GM19438 (cell line): ENCODE results near the gene TLX3.
"Not testable (repeated sequence)": the region's sequence is repeated elsewhere in the genome, so short reads cannot be mapped to it uniquely, and the experiment has no call there.

ENCODE experiments used
- ATAC-seq: cut with Tn5 transposase; IDR thresholded peaks from one replicate; pipeline ENCODE4 v1.9.1; 2021; ENCODE audit warnings: low read depth; ENCODE audit not compliant: unreplicated experiment

TLX3 gene

DNA sequence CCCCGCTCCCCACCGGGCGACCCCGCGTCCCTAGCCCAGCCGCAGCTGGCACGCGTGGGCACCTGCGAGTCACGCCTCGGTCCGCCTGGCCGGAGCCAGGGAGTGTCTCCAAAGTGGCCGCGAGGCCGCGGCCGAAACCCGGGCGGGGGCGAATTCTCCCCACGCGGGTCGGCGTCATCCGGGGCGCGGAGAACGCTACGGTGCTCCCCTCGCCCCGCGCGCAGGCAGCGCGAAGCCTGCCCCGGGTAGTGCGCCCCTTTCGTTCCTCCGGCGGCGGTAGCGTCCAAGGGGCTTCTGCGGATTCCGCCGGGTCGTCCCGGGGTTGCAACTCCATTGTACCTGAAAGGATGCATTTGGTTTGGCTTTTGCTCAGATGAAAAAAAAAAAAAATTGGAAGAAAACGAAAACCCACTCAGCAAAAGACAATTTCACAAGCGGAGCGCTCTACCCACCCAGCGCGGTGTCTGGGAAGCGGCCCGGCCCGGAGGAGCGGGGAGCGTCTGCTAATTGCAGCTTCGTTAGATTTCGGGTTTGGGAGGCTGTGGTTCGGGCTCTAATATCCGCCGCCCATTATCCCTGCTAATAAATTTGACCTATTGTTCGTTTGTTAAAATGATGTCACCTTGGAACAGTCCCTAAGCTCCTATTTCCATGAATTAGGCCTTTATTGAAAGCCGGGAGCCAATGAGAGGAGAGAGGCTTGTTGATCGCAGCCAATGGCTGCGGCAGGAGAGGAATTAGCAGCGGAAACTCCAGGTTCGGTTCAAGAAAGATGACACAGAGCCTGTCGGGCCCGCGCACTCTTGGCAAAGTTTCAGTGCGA, at the start of gene TLX3:
Gene TLX3, plus strand, starts transcription at position 796 of the 823 bp plus-strand sequence. CDS start 118 bp downstream, outside the sequence.
- no peak for ATAC-seq

DNA sequence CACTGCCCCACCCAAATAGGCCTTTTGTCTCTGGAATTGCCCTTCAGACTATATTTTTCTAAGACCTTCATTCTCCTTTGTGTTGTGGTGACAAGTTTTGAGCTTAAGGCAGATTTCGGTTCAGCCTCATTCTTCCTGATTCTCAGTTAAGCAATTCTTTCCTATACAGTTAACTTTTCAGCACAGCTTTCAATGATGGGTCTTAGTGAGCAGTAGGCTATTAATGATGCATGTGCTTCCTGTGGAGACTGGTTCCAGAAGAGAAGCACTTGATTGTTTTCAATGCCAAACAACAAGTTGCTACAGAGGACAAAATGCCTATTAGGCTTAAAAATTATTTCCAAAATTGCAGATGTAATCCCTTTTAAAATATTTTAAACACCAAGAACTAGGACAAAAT, 47.7 kb upstream of the TLX3 start:
- ATAC-seq, result no peak

DNA sequence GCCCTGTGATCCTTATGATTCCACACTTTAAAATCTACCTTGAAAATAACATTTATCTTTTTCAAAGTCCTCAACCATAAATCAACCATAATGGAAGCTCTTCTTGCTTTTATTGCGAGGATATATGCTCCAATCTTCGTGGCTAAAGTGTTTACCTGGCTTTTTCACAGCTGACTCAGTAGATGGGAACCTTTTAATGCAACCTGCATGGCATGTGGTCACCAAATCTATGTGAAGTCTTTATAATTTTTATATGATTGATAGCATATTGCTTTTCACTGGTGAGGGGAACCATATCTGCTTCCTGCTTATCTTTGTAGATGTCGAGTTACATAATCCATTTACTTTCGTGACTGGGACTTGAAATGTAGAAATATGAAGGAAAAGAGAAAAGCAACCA, 47.1 kb upstream of the TLX3 start:
- ATAC-seq, result no peak

GRCh38 chr5:171263181-171263580, 45.9 kb upstream of the TLX3 start:
- ATAC-seq, result no peak

GRCh38 chr5:171264843-171265242, 44.2 kb upstream of the TLX3 start:
- ATAC-seq, result no peak

GRCh38 chr5:171268700-171269620, 40.1 kb upstream of the TLX3 start:
- ATAC-seq, result no peak

GRCh38 chr5:171269717-171270116, 39.3 kb upstream of the TLX3 start:
- ATAC-seq, result no peak

DNA sequence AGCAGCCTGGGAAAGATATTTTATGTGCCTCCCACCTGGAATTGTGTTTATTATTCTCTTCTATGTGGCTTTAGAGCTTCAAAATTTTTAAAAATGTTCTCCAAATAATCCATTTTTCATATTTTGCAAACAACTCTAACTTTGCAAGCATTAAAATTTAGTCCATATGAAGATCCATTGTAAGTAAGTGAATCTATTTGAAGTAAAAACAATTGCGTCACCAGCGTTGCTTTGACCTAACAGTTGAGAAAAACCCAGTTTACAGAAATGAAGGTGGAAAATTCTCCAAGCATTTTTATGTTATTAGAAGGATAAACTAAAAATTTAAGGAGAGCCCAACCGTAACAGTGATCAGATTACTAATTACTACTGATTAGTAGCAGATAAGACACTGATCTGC, 38.9 kb upstream of the TLX3 start:
- ATAC-seq, result no peak

- no peak for ATAC-seq
Observed at GRCh38 chr5:171271798-171272197, 37.2 kb upstream of the TLX3 start.

GRCh38 chr5:171272996-171273970, 35.8 kb upstream of the TLX3 start:
- no peak for ATAC-seq

DNA sequence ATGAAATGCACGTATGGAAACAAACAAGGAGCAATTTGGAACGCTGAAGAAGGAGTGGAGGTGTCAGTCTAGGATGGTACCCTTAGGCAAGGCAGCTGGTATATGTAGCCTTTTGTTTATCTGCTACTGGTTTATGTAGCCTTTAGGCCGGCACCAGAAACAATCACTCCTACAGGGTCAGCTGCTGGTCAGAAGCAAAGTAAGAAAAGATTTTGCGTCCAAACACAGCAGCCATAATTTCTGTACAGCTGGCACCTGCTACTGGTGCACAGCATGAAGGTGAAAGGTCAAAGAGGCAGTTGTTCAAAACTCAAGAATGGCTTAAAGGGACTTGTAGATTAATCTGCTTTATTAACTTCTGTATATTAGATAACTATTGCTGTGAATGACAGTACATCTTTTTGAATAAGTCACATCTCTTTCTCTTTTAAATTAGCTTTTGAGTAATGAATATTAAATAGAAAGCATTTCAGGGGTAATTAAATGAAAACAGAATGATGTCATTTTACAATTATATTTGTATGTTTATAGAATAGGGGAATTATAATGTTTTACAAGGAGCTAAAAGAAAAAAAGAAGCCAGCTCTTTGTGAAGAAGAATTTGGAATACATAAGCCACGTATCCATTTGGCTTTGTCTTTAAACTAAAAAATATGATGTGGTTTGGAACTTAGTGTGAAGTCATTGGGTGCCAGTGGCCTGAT, 33.1 kb upstream of the TLX3 start:
- no peak for ATAC-seq

DNA sequence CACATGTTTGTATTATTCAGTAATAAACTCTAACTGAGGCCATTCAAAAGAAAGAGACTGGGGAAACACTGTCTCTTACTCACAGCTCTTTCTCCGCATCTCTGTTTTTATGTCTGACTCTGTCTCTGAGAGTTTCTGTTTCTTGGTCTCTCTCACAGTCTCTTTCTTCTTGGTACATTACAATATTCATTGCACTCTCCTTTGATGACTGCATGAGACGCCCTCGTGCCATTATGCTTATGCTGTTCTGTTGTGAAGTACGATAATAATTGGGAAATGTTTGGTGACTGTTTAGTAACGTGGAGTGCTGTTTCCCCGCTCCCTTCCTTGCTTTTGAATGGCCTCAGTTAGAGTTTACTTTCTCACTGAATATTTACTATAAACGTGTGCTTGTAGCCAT, 25.3 kb upstream of the TLX3 start:
- ATAC-seq, result no peak

- no peak for ATAC-seq
Observed at GRCh38 chr5:171285465-171285864, 23.6 kb upstream of the TLX3 start.

DNA sequence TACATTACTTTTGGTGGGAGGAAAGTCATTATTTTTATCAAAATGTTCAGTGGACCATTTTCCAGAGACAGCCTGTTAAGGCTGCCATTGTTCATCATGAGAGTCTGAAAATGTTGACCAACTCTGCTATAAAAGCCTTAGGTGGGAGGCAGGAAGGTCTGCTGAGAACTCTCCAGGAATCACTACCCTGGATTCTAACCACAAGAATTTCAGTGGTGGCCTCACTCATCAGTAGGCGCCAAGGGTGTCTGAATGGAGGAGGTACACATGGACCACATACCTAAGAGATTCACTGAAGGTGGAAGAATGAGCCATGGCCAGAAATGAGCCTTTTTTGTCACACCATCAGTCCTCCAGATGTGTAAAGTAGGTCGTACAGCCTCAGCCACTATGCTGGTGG, 21.0 kb upstream of the TLX3 start:
- no peak for ATAC-seq

- ATAC-seq, result no peak
Observed at GRCh38 chr5:171291371-171291770, 17.7 kb upstream of the TLX3 start.

DNA sequence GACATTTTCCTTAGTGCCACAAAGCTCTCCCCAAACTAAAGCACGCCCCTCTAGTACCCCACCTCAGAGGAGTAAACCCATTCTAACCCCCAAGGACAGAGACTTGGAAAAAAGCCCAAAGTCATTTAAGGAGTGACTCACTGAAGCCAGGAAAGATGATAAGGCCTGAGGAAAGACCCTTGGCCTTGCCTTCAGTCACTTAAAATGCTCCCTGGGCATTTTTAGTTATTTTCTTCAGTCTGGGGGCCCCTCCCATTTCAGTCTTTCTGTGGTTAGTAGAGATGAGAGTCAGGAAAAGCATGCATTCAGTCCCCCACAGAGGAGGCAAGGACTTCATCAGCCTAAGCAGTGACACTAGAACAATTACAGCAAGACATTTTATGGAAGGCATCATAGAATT, 13.7 kb upstream of the TLX3 start:
- ATAC-seq, result no peak

- ATAC-seq, result no peak
Observed at GRCh38 chr5:171295801-171296200, 13.2 kb upstream of the TLX3 start.

DNA sequence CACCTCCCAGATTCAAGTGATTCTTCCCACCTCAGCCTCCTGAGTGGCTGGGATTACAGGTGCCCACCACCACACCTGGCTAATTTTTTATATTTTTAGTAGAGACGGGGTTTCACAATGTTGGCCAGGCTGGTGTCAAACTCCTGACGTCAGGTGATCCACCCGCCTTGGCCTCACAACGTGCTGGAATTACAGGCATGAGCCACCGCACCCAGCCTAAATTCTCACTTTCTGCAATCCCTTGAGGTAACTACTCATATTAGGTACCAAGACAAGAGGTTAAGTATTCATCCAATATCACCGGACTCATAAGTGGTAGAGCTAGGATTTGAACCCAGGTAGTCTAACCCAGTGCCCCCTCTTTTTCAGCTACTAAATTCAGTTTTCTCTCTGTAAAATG, 11.1 kb upstream of the TLX3 start:
- not testable (repeated sequence) for ATAC-seq

DNA sequence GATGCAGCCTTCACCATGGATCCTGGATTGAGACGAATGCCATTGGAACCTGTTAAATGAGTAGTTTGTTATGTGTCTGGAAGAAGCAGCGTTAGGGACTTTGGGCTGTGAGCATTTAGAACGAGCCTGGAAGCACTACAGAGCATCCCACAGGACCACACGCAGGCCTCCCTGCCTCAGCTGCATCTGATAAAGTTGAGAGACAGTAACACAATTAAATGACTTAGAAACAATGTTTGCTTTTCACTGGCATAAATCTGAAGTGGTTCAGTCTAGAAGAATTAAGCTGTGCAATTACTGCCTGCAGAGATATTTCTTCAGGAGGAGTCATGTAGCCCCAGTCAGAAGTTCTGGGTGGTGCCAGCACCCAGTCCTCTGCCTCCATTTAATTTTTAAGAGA, 9.8 kb upstream of the TLX3 start:
- ATAC-seq, result no peak

GRCh38 chr5:171299851-171300250, 9.2 kb upstream of the TLX3 start:
- ATAC-seq, result no peak
